Non-pigmented ciliary epithelial cell (primary cell): Measurements from ENCODE around the gene SLCO4A1.
"Not testable (repeated sequence)": the region's sequence is repeated elsewhere in the genome, so short reads cannot be mapped to it uniquely, and the experiment has no call there.

Source experiments
- DNase-seq: peaks from one replicate; pipeline ENCODE4 v3.0.0-alpha.2; 2010; ENCODE audit warnings: low read depth

The SLCO4A1 gene

GRCh38 chr20:62665826-62666735 lies 23.8 kb downstream of the SLCO4A1 start:
- no peak for DNase-seq

GRCh38 chr20:62666736-62667529 lies 24.6 kb downstream of the SLCO4A1 start:
- no peak for DNase-seq

- no peak for DNase-seq
Observed at GRCh38 chr20:62667530-62668440, 25.5 kb downstream of the SLCO4A1 start.

GRCh38 chr20:62668441-62669027 lies 26.2 kb downstream of the SLCO4A1 start:
- DNase-seq = peak; percentile 24

- DNase-seq = no peak
Observed at GRCh38 chr20:62669249-62669648, 26.9 kb downstream of the SLCO4A1 start.

- DNase-seq = no peak
Observed at GRCh38 chr20:62670156-62670555, 27.9 kb downstream of the SLCO4A1 start.

GRCh38 chr20:62670998-62671397 lies 28.7 kb downstream of the SLCO4A1 start:
- no peak for DNase-seq

GRCh38 chr20:62671765-62672164 lies 29.5 kb downstream of the SLCO4A1 start:
- DNase-seq = no peak

GRCh38 chr20:62674370-62674769 lies 32.1 kb downstream of the SLCO4A1 start:
- DNase-seq = no peak

GRCh38 chr20:62675156-62675876 lies 33.0 kb downstream of the SLCO4A1 start:
- DNase-seq = no peak

- DNase-seq = no peak
Observed at GRCh38 chr20:62675877-62676260, 33.6 kb downstream of the SLCO4A1 start.

- no peak for DNase-seq
Observed at GRCh38 chr20:62676976-62677375, 34.7 kb downstream of the SLCO4A1 start.

GRCh38 chr20:62677678-62678077 lies 35.4 kb downstream of the SLCO4A1 start:
- DNase-seq = no peak

GRCh38 chr20:62678553-62678952 lies 36.2 kb downstream of the SLCO4A1 start:
- DNase-seq = no peak

GRCh38 chr20:62679978-62680589 lies 37.8 kb downstream of the SLCO4A1 start:
- no peak for DNase-seq

- no peak for DNase-seq
Observed at GRCh38 chr20:62682912-62683517, 40.7 kb downstream of the SLCO4A1 start.

- not testable (repeated sequence) for DNase-seq
Observed at GRCh38 chr20:62683660-62684322, 41.5 kb downstream of the SLCO4A1 start.

- DNase-seq = no peak
Observed at GRCh38 chr20:62684981-62685380, 42.7 kb downstream of the SLCO4A1 start.

GRCh38 chr20:62685781-62686555 lies 43.7 kb downstream of the SLCO4A1 start:
- no peak for DNase-seq
